Endothelial cell of umbilical vein (primary cell): Measurements from ENCODE around the gene TSSK6. TPM values are rescaled to one million over a fixed set of nuclear protein-coding genes. Genes with fewer than 3 reads are reported as not detected.
A peak's percentile ranks its signal among the peaks of the same experiment; 100 is the strongest.

Experiments
- BruUV-seq: library from RNA; stranded (reverse); fragments of 400-500 nt; replicated peaks from 2 replicates; lab custom pipeline; 2021; lab: Mats Ljungman, UMichigan
- CTCF ChIA-PET: fragments of 300-600, 350-600 bp; sonication (Branson Sonifier 250); formaldehyde crosslinking; loops from one replicate; lab custom pipeline; 2021; ENCODE audit warnings: antibody characterized with exemption, inconsistent platforms; lab: Charles Lee
- POLR2A ChIA-PET: fragments of 300-600, 350-600 bp; sonication (Branson Sonifier 250); formaldehyde crosslinking; loops from one replicate; lab custom pipeline; 2021; ENCODE audit warnings: antibody characterized with exemption, inconsistent platforms; lab: Charles Lee
- DNase-seq: peaks from one replicate; pipeline ENCODE4 v3.0.0-alpha.2; 2011; ENCODE audit warnings: low read depth, low spot score
- FAIRE-seq: peaks from 2 replicates; lab custom pipeline; 2011; peaks lifted over from hg19 to GRCh38; lab: Jason Lieb, UNC
- H2AFZ ChIP-seq: 2 replicates; pipeline ENCODE4 v1.6.0; 2012; ENCODE audit warnings: low read depth, low read length, control low read depth, inconsistent platforms
- H3K27ac ChIP-seq: 2 replicates; pipeline ENCODE4 v1.5.1; 2011; ENCODE audit warnings: low read depth, mild to moderate bottlenecking, control low read depth, low read length, moderate library complexity; ENCODE audit not compliant: insufficient read depth
- H3K27me3 ChIP-seq, 2 experiments: 2 replicates each; pipeline versions ENCODE4 v1.6.0 to v1.6.1; 2011; ENCODE audit warnings: low read length in 2 of 2, mixed read lengths in 1 of 2; ENCODE audit not compliant: control insufficient read depth in 2 of 2, insufficient read depth in 2 of 2
- H3K36me3 ChIP-seq, 2 experiments: 2 replicates in 1 of 2; 3 replicates in 1 of 2; pipeline ENCODE4 v1.5.1; 2011; ENCODE audit warnings: low read length in 2 of 2, mild to moderate bottlenecking in 1 of 2, moderate library complexity in 1 of 2; ENCODE audit not compliant: control insufficient read depth in 2 of 2, insufficient read depth in 2 of 2; ENCODE audit errors: extremely low read depth in 1 of 2
- H3K4me1 ChIP-seq: 3 replicates; pipeline ENCODE4 v1.5.1; 2011; ENCODE audit warnings: mild to moderate bottlenecking, low read length; ENCODE audit not compliant: control insufficient read depth, insufficient read depth; ENCODE audit errors: extremely low read depth
- H3K4me2 ChIP-seq: 2 replicates; pipeline ENCODE4 v1.6.1; 2011; ENCODE audit warnings: low read length, control low read depth, mixed read lengths; ENCODE audit not compliant: insufficient read depth
- H3K4me3 ChIP-seq, 3 experiments: fragments of 200-600 bp in 1 of 3; sonication (generic), shearing (Covaris generic) in 1 of 3; replicated peaks in 1 of 3; 2 replicates each; pipeline ENCODE4 v1.5.1; 2011 to 2016; ENCODE audit warnings: control low read depth in 3 of 3, low read length in 3 of 3, mild to moderate bottlenecking in 2 of 3, inconsistent platforms in 1 of 3, low read depth in 1 of 3, moderate library complexity in 1 of 3; ENCODE audit not compliant: insufficient read depth in 1 of 3
- H3K79me2 ChIP-seq: 2 replicates; pipeline ENCODE4 v1.6.0; 2012; ENCODE audit warnings: low read length, inconsistent platforms; ENCODE audit not compliant: control insufficient read depth, insufficient read depth
- H3K9ac ChIP-seq: replicated peaks from 2 replicates; pipeline ENCODE3; 2011; ENCODE audit warnings: low read length, control low read depth; ENCODE audit not compliant: insufficient read depth; ENCODE audit errors: extremely low read depth
- H3K9me1 ChIP-seq: replicated peaks from 3 replicates; pipeline ENCODE4 v1.6.0; 2011; ENCODE audit warnings: mild to moderate bottlenecking, low read length; ENCODE audit not compliant: control insufficient read depth, insufficient read depth; ENCODE audit errors: extremely low read depth
- H3K9me3 ChIP-seq: replicated peaks from 2 replicates; pipeline ENCODE4 v1.5.1; 2012; ENCODE audit warnings: low read length, inconsistent platforms; ENCODE audit not compliant: control insufficient read depth, insufficient read depth
- H4K20me1 ChIP-seq: replicated peaks from 2 replicates; pipeline ENCODE3; 2011; ENCODE audit warnings: mild to moderate bottlenecking, low read length; ENCODE audit not compliant: control insufficient read depth, insufficient read depth; ENCODE audit errors: extremely low read depth
- CTCF ChIP-seq, 2 donors: IDR thresholded peaks; 1 replicate in 1 of 2; 2 replicates in 1 of 2; pipeline ENCODE4 v1.5.1; 2011; ENCODE audit warnings: low read length in 2 of 2, mild to moderate bottlenecking in 2 of 2, moderate library complexity in 2 of 2, control low read depth in 1 of 2, inconsistent platforms in 1 of 2, low read depth in 1 of 2; ENCODE audit not compliant: insufficient read depth in 1 of 2; ENCODE audit errors: extremely low read depth in 1 of 2
- EZH2 ChIP-seq: IDR thresholded peaks from 2 replicates; pipeline ENCODE4 v1.6.1; 2012; ENCODE audit warnings: borderline replicate concordance, low read depth, mild to moderate bottlenecking, moderate library complexity, low read length, inconsistent platforms; ENCODE audit not compliant: severe bottlenecking
- FOS ChIP-seq: IDR thresholded peaks from 2 replicates; pipeline ENCODE4 v1.6.1; 2011; ENCODE audit warnings: mild to moderate bottlenecking, low read length, moderate library complexity, borderline replicate concordance; ENCODE audit not compliant: insufficient read depth
- GATA2 ChIP-seq: IDR thresholded peaks from 2 replicates; pipeline ENCODE4 v1.7.0; 2011; ENCODE audit warnings: low read depth, mild to moderate bottlenecking, moderate library complexity, mixed read lengths, low read length; ENCODE audit not compliant: insufficient read length, insufficient read depth
- JUN ChIP-seq: IDR thresholded peaks from 2 replicates; pipeline ENCODE4 v1.6.1; 2011; ENCODE audit warnings: borderline replicate concordance, low read depth; ENCODE audit not compliant: insufficient read length, insufficient read depth
- MYC ChIP-seq: IDR thresholded peaks from one replicate; pipeline ENCODE4 v1.6.1; 2011; ENCODE audit warnings: mild to moderate bottlenecking, low read depth, low read length
- POLR2A ChIP-seq: IDR thresholded peaks from 2 replicates; pipeline ENCODE4 v1.6.1; 2012; ENCODE audit warnings: low read depth, mild to moderate bottlenecking, control low read depth, low read length
- POLR2AphosphoS5 ChIP-seq: IDR thresholded peaks from 2 replicates; pipeline ENCODE4 v1.6.1; 2012; ENCODE audit warnings: low read depth, mild to moderate bottlenecking, control low read depth, low read length, moderate library complexity; ENCODE audit not compliant: insufficient read depth
- dilution Hi-C: fragments of 300-500 bp; cut with MboI; formaldehyde crosslinking; loops from one replicate; pipeline ENCODE4 v1.15.0; 2019; ENCODE audit warnings: low sequenced_read_pairs; ENCODE audit not compliant: extremely low pct_ligation_motif_present
- intact Hi-C: fragments of 100-400 bp; cut with micrococcal nuclease; formaldehyde crosslinking; loops from one replicate; pipeline ENCODE4 v1.10.0; 2022
- polyA plus RNA-seq, 4 experiments: library from polyadenylated mRNA; depleted of rRNA in 3 of 4; stranded (reverse) in 3 of 4; unstranded in 1 of 4; fragments of >200 nt; gene quantifications; 2 replicates each; pipeline versions ENCODE4 v1.2.1 to v1.2.3, GENCODE V29; 2011 to 2012; ENCODE audit warnings: missing spikeins in 1 of 4
- total RNA-seq: library from RNA; stranded (reverse); gene quantifications from 2 replicates; pipeline ENCODE4 v1.2.3, GENCODE V29; 2021
- TF ChIP-seq, protein P1 (sequence below): IDR thresholded peaks from 2 replicates; pipeline ENCODE4 v1.6.1; 2011; ENCODE audit not compliant: insufficient read depth, insufficient read length

Gene TSSK6
- total and polyA plus RNA-seq, 2 donors (not counting 3 experiments of a cell fraction or from before 2014, with no cell fraction given) = 0.76 to 0.82 TPM

DNA sequence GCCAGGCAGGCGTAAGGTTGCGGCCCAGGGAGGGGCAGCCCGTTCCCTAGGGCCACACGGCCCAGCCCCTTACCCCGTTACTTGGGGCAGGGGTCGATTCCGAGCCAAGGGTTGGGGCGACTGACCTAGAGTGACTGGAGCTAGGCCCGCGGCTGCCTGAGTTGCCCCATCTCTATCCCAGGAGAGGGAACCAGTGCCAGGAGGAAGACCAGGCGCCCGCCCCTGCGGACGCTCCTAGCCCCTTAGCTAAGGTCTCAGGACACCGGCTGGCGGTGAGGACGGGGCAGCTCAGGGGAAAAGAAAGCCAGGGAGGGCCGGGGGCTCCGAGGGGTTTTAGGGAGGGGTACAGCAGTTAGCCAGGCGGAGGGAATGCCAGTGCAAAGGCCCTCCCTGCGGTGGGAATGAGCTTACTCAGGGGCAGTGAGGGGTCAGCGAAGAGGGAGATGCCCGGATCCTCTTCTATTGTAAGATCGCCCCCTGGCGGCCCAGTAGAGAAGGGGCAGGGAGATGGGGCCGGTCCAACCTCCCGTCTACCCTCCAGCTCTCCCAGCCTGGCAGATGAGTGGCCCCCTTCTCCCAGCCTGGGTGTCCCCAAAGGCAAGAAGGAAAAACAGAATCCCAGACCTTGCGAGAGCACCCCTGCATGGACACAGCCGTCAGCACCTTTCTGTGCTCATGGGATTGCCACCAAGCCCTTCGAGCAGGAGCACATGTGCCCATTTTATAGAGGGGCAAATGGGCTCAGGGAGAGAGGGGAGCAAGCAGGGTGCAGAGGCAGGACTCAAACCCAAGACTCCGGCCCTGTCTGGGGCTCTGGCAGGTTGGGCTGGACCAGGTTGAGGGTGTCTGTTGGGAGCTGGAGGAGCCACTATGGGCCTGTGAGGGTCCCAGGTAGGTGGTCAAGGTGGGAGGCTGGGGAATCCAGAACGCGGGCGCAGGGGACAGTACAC, 39.0 kb upstream of the TSSK6 start:
- no TSS peak for BruUV-seq
- Histone ChIP-seq H2AFZ (no peak overlapping the region), H3K36me3 (no peaks in the 10 kb centered on the region), H3K9ac (no peak overlapping the region), H3K27me3 (no peaks in the 10 kb centered on the region), H3K27ac (no peak overlapping the region), H3K9me1 (no peaks in the 10 kb centered on the region), H3K4me3 (no peak overlapping the region), H4K20me1 (no peaks in the 10 kb centered on the region), H3K9me3 (no peaks in the 10 kb centered on the region), H3K4me1 (no peaks in the 10 kb centered on the region), H3K79me2 (no peaks in the 10 kb centered on the region), H3K4me2 (no peak overlapping the region)
- intact Hi-C loops (loop anchor here (1.0 to 5.0 kb wide), 2 partner anchors 22 to 88 kb away; partner anchors contain the start of gene GMIP), dilution Hi-C loops (no loop called here)
- POLR2A ChIA-PET = interaction anchor here (0.5 kb wide), 1 partner anchor 50 kb away, joined by 3 read pairs; no protein-coding TSS in a partner anchor
- CTCF ChIA-PET = interaction anchor here (0.5 to 2.8 kb wide), 10 partner anchors 11 to 74 kb away, joined by 3 to 45 read pairs (median 5); partner anchors contain the start of gene YJEFN3
- DNase-seq (no peak), FAIRE-seq (no peak)
- no peak for TF ChIP-seq JUN
- TF ChIP-seq CTCF (IDR thresholded peaks at IDR 0.05; ENCODE audit: extremely low read depth in 1 of 2, insufficient read depth in 1 of 2, low read depth in 1 of 2, low read length in 2 of 2) = peak; percentile 61 to 80

- Histone ChIP-seq H2AFZ (no peak overlapping the region), H3K4me1 (no peaks in the 10 kb centered on the region), H4K20me1 (no peaks in the 10 kb centered on the region), H3K4me2 (no peak overlapping the region), H3K27ac (no peak overlapping the region), H3K9ac (no peak overlapping the region), H3K27me3 (no peaks in the 10 kb centered on the region), H3K9me3 (no peaks in the 10 kb centered on the region), H3K79me2 (no peaks in the 10 kb centered on the region), H3K9me1 (no peaks in the 10 kb centered on the region), H3K36me3 (no peaks in the 10 kb centered on the region), H3K4me3 (no peak overlapping the region)
- intact Hi-C loops (loop anchor here (1.0 to 5.0 kb wide), 2 partner anchors 21 to 89 kb away; partner anchors contain the start of gene GMIP), dilution Hi-C loops (no loop called here)
- BruUV-seq = no TSS peak
- ChIA-PET POLR2A (no interaction called here), CTCF (interaction anchor here (1.0 to 3.2 kb wide), 8 partner anchors 10 to 75 kb away, joined by 3 to 45 read pairs (median 9); partner anchors contain the start of gene YJEFN3)
- DNase-seq = no peak
- TF ChIP-seq, protein P1, sequence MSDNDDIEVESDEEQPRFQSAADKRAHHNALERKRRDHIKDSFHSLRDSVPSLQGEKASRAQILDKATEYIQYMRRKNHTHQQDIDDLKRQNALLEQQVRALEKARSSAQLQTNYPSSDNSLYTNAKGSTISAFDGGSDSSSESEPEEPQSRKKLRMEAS = no peak
- TF ChIP-seq POLR2AphosphoS5 (no peak), MYC (no peak), CTCF (IDR thresholded peaks at IDR 0.05; ENCODE audit: extremely low read depth in 1 of 2, insufficient read depth in 1 of 2, low read depth in 1 of 2, low read length in 2 of 2) (no peak), EZH2 (no peak), POLR2A (no peak), GATA2 (no peak), JUN (no peak), FOS (no peak)
- no peak for FAIRE-seq
Measured at GRCh38 chr19:19553670-19554069, 38.3 kb upstream of the TSSK6 start.
